GM18861 (cell line): ENCODE measurements around the gene IRAK1.

Source experiments
- ATAC-seq: cut with Tn5 transposase; IDR thresholded peaks from one replicate; pipeline ENCODE4 v1.9.1; 2021; ENCODE audit not compliant: unreplicated experiment

Gene IRAK1

GRCh38 chrX:154022108-154022507, 2.4 kb upstream of the IRAK1 start:
- ATAC-seq, result no peak

- no peak for ATAC-seq
These were observed 1.5 kb upstream of the IRAK1 start for GRCh38 chrX:154021131-154021611.

DNA sequence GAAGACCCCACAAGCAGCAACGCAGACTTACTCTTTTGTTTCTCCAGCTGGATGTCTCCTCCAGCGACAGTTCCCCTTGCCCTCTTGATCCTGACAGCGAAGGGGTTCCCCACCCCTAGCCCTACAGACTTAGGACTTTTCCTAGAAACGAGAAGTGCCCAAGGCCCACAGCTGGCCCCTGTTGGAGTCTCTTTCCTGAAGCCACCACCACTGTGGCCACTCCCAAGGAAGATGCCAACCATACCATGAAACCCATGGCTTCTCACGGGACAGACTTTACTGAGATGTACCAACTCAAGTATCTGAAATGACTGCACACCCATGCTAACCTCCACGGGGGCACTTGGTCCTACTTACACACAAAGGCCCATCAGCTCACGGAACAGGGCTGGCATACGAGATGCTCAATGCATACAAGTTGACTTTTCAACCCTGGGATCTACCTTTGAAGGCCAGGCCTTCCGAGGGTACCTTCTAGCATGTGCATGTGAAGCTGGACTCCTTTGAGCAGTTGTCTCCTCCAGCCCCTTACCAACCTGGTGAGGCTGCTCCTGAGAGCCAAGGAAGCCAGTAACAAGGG, 924 bp upstream of the IRAK1 start:
- ATAC-seq, result no peak

DNA sequence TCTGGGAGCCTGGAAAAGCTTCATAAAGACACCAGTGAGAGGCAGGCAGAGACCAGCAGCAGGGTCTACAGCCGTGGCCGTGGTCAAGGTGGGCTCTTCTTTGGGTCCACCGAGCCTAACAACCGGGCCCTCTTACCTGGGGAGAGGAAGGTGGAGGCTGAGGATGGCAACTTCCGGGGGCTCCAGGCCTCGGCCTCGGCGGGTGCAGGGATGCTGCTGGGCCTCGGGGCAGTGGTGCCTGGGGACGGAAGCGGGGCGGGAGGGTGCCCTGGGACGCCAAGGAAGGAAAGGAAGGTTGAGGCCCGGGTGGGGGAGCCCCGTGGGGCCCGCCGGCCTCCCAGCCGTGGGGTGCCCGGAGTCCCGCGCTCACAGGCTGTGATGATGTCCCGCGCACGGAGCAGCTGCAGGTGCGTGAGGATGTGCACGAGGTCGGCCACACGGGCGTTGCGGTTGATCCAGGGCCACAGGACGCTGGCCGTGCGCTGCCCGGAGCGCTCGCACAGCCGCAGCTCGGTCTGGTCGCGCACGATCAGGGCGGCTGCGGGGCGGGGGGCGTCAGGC, 561 bp downstream of the IRAK1 start:
- no peak for ATAC-seq

DNA sequence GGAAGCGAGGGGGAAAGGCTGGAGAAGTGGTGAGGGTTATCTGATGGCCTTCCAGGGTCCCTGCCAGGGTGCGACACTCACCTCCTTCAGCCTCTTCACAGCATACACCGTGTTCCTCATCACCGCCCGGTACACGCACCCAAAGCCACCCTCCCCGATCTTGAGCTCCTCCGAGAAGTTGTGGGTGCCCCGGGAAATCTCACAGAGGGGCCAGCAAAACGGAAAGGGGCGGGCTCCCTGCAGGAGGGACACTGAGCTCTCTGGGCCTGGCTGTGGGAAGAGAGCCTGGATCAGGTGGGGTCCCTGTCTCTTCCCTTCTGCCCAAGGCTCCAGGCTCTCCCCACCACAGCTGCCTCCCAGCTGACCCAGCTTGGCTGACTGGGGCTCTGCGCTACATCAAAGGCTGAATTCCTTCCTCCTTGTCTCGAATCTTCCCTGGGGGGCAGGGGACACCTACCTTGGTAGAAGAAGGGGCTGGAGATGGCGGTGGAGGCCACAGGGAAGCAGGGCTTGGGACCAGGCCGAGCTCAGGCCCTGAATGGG, 1.1 kb downstream of the IRAK1 start:
- no peak for ATAC-seq

DNA sequence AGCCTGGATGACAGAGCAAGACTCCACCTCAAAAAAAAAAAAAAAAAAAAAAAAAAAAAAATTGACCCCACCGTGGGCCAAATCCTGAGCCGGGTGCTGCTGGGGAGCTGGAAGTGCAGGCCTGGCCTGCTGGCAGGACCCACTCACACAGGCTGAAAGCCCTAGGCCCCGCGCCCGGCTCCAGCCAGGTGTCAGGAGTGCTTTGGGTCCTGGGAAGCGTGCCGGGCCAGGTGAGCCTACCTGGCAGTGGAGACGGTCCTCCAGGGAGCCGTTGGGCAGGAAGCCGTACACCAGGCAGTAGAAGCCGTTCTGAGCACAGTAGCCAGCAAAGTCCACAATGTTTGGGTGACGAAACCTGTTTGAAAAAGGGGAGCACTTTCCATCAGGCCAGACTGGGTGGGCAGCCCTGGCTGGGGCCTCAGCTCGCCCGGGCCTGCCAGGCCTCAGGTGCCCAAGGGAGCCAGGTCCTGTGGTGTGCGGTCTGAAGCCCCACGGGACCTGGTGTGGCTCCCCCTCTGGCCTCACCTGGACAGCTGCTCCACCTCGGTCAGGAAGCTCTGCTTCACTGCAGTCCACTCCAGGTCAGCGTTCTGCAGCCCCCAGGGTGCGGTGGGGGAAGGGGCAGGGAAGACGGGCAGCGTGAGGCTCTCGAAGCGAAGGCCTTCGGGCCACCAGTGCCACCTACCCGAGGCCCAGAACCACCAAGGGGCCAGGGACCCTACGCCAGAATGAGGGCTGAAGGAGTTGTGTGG, 1.8 kb downstream of the IRAK1 start:
- ATAC-seq, result no peak

DNA sequence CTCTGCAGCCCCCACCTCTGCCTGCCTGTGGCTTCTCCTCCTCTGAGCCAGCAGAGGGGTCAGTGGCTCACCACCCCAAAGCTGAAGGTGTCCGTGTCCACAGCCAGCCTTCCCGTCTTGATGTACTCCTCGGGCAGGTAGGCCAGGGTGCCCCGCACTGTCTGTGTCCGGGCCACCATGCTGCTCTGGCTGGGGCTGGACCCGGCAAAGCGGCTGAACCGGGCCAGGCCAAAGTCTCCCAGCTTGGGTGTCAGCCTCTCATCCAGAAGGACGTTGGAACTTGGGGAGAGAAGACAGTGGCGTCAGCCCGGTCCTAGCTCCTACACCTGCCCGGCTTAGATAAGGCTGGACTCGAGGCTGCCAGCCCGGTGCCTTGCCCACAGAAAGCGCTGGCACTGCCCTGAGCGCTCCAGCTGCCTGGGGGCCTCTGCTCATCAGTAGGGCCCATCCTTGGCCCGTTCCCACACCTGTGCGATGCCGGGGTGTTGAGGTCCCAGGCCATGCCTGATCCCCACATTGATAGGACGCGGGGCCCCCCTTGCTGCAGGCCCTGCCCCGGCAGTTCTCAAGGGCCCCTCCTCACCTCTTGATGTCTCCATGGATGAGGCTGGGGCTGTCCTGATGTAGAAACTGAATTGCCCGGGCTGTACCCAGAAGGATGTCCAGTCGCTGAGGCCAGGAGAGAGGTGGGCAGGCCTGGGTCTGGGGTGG, 3.2 kb downstream of the IRAK1 start:
- no peak for ATAC-seq

GRCh38 chrX:154015581-154016264, 4.0 kb downstream of the IRAK1 start:
- no peak for ATAC-seq

- no peak for ATAC-seq
These were observed 5.0 kb downstream of the IRAK1 start for GRCh38 chrX:154014429-154015380.

- ATAC-seq, result no peak
These were observed 5.9 kb downstream of the IRAK1 start for GRCh38 chrX:154013614-154014360.

DNA sequence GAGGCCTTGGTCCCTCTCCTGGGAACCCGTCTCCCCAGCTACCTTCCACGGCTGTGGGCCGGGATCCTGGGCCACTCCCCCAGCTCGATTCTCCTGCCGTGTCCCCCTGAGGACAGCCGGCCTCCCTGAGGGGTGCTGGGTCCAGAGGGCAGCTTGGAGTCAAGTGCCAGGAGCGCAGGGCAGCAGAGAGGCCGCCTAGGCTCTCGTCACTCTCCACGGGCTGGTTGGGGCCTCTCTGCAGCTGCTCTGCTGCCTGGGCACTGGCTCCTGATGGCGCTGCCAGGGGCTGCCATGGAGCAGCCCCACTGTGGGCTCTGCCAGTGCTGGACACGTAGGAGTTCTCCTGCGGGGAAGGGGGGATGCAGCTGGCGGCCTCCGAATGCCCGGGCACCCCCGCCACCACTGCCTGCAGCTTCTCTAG, 6.7 kb downstream of the IRAK1 start:
- ATAC-seq, result no peak

- no peak for ATAC-seq
These were observed 7.2 kb downstream of the IRAK1 start for GRCh38 chrX:154012336-154012991.

GRCh38 chrX:154011376-154012335, 8.0 kb downstream of the IRAK1 start:
- no peak for ATAC-seq

DNA sequence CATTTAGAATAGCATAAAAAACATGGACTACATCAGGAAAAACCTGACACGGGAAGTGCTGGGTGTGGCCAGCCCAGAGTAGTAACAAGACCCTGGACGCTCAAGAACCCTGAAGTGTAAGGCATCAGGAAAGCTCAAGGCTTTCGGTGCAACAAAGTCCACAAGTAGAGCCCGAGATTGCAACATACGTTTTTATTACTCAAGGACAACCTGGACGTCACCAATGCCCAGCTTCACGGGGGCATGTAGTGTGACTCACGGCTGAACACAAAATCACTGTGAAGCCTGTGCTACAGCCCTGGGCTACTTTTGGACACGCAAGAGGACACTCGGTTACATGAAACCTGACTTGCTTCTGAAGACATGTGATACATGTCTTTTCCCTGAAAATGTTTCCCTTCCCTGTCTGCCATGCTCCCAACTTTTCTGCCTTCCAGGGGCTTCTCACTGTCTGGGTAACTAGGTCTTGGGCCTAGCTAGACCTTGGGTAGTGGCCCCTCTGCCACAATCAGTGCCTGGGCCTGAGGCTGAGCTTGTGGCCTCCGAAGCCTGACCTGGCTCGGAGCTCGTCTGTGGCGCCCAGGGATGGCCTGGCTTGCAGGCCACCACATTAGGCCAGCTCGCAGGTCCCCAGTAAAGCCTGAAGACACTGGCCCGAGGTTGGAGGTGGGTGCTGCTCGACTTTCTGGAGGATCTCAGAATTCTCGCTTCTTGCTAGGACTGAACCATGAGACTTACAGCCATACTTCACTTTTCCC, 9.2 kb downstream of the IRAK1 start:
- ATAC-seq, result no peak

- ATAC-seq, result no peak
These were observed 11.2 kb downstream of the IRAK1 start for GRCh38 chrX:154008521-154008920.

DNA sequence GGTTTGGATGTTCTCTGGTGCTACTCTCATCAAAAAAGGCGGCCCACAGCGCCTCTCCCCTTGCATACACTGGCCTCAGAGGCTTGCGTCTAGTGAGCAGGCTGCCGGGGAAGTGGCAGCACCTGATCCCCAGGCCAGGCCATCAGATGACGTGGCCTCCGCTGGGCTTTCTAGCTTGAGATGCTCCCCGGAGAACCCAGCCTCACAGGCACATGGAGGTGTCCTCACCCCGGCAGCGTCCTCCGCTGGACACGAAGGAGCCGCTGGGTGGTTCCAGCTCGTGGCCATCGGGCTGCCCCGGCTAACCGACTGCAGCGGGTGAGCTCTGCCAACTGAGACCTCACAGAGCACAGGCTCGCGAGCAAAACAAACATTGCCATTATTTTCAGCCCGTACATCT, 12.8 kb downstream of the IRAK1 start:
- no peak for ATAC-seq

GRCh38 chrX:154004315-154004714, 15.4 kb downstream of the IRAK1 start:
- ATAC-seq, result no peak
